Heart right ventricle (tissue), 16 donors: ENCODE measurements around the gene ACSM6. TPM values are rescaled to one million over a fixed set of nuclear protein-coding genes. Genes with fewer than 3 reads are reported as not detected.

ENCODE experiments used
- ATAC-seq, 8 donors: fragments of 200-7000 bp; cut with Tn5 transposase; one replicate each; pipeline ENCODE4 v1.9.1; 2020; ENCODE audit warnings: mild to moderate bottlenecking in 8 of 8, moderate library complexity in 8 of 8, moderate number of reproducible peaks in 1 of 8
- DNase-seq, 2 donors: peaks; one replicate each; pipeline ENCODE4 v3.0.0-alpha.2; 2020
- H3K27ac ChIP-seq, 10 donors: fragments of 200-600 bp; sonication (generic) in 2 of 10; one replicate each; pipeline versions ENCODE4 v1.5.0 to v1.8.0; 2020 to 2022; ENCODE audit warnings: mild to moderate bottlenecking in 3 of 10
- H3K27me3 ChIP-seq, 7 donors: fragments of 200-600 bp; one replicate each; pipeline ENCODE4 v1.8.0; 2021 to 2022; ENCODE audit warnings: mild to moderate bottlenecking in 2 of 7
- H3K36me3 ChIP-seq, 9 donors: fragments of 200-600 bp; sonication (generic) in 1 of 9; one replicate each; pipeline versions ENCODE4 v1.5.0 to v1.8.0; 2020 to 2022; ENCODE audit warnings: mild to moderate bottlenecking in 2 of 9
- H3K4me1 ChIP-seq, 9 donors: fragments of 200-600 bp; sonication (generic) in 1 of 9; one replicate each; pipeline versions ENCODE4 v1.5.0 to v1.8.0; 2020 to 2022; ENCODE audit warnings: mild to moderate bottlenecking in 4 of 9
- H3K4me3 ChIP-seq, 10 donors: fragments of 200-600 bp; sonication (generic) in 2 of 10; one replicate each; pipeline versions ENCODE4 v1.5.0 to v1.8.0; 2020 to 2022; ENCODE audit warnings: mild to moderate bottlenecking in 7 of 10, moderate library complexity in 2 of 10
- H3K9me3 ChIP-seq, 11 donors: fragments of 200-600 bp in 10 of 11; sonication (generic) in 2 of 11; one replicate each; pipeline versions ENCODE4 v1.5.0 to v1.8.0; 2013 to 2022; ENCODE audit warnings: mild to moderate bottlenecking in 2 of 11, control low read depth in 1 of 11, moderate library complexity in 1 of 11
- CTCF ChIP-seq, 9 donors: fragments of 200-600 bp; sonication (generic) in 2 of 9; IDR thresholded peaks; one replicate each; pipeline versions ENCODE4 v1.5.0 to v1.8.0; 2021 to 2022; ENCODE audit warnings: antibody characterized with exemption in 9 of 9, mild to moderate bottlenecking in 5 of 9, moderate library complexity in 1 of 9
- WGBS, 2 donors: extraction: QIAGEN DNeasy Blood & Tissue Kit; methylation state at CpG; one replicate each; pipeline ENCODE4 v1.1.7; 2013; ENCODE audit warnings: inconsistent platforms in 1 of 2; 5-methylcytosine and 5-hydroxymethylcytosine counted together
- intact Hi-C, 10 donors: fragments of 100-400 bp; cut with DNase I; formaldehyde crosslinking; loops; one replicate each; pipeline versions ENCODE4 v1.11.1 to v1.14.2; 2022
- polyA plus RNA-seq, 2 donors: library from polyadenylated mRNA; stranded (reverse); fragments of 200-250 nt; gene quantifications; one replicate each; pipeline ENCODE4 v1.2.3, GENCODE V29; 2013
- total RNA-seq, 10 donors: library from RNA; stranded (reverse); fragmentation: NEBNext Ultra II Directional in 3 of 10; extraction: Animal tissue kit (Norgen Biotek cat#: 25700) in 3 of 10; gene quantifications; one replicate each; pipeline versions ENCODE4 v1.2.1 to v1.2.4, GENCODE V29; 2021 to 2023
- donor health status: Arrhythmogenic right ventricular cardiomyopathy.
- donor health status: ischemic (EF 13 %, LVEDD 7.1; RV severe dilation, severe dysfunction).
- donor health status: healthy with polysubstance abuse.
- donor health status: DM: no; HTN: yes; CAD: no.
- donor health status: DM: no; HTN: no; CAD: no.
- donor health status: ischemic (EF 25% LVEDD 6.9; RV normal size, moderate dysfunction).
- donor health status: ischemic (EF 25% LVEDD 5.7; RV mildly dilated, moderate dysfunction).
- donor health status: healthy.
- donor health status: DM: yes; HTN: yes; CAD: no.
- donor health status: Ischemic cardiomyopathy.
- donor health status: ischemic (EF 35%, LVEDD 5.7; RV mildly dilated, moderate dysfunction).
- donor health status: nonischemic (EF 11% LVEDD 7.7; RV severe dilation, severe dysfunction).
- donor health status: DM: yes; HTN: yes; CAD: no.
- donor health status: PGD.
- donor health status: ischemic (EF 29% LVEDD 5.4; RV normal size, mild dysfunction).
- donor health status: nonischemic (EF 23%, LVEDD 6.1; RV moderate dilation, normal function).

Gene ACSM6
- total and polyA plus RNA-seq, 12 donors, result not detected

DNA sequence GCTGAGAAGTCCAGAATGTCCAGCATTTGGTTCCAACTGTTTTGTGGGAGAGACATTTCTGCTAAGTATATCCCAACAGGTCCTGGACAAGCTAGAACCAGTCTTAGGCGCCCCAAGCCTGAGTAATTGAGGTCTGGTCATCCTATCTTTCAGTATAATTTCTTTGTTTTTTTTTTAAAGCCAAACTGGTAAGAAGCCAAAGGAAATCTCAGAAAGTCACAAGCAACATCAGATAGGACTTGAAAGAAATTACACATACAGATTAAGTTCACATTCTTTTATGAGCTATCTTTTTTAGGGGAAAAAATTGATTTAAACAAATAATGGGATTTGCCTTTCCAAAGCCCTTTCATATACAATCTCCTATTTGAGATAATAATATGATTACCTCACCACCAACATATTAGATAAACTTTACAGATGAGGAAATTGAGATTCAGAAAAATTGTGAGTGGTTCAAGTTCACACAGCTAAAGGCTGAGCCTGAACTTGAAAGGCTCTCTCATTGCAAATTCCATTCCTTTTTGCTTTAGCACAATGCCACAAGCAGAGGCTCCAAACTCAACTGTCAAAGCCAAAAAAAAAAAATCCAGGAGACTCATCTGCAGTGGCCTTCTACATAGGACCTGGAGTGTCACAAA, 81.8 kb downstream of the ACSM6 start:
- H3K9me3 ChIP-seq, result no peaks in the 10 kb centered on the region
- peaks cover 7 to 96% (median 91%) of the 10 kb centered on the region in 9 donors for H3K4me1 ChIP-seq
- no peak for TF ChIP-seq CTCF (IDR thresholded peaks at IDR 0.05)
- peak overlapping the region; percentile 59 to 86 (median 71) for H3K27ac ChIP-seq
- WGBS, 2 donors, result 59 to 82% methylated on average over 1 of the region's 1 CpG
- DNase-seq (no peak), ATAC-seq (peak in 4 of 8 donors; percentile 22 to 30 (median 28))
- H3K27me3 ChIP-seq, result no peaks in the 10 kb centered on the region
- intact Hi-C loops, result no loop called here
- H3K36me3 ChIP-seq, result peaks cover 0 to 10% (median 6%) of the 10 kb centered on the region in 9 donors
- H3K4me3 ChIP-seq, result no peak overlapping the region

DNA sequence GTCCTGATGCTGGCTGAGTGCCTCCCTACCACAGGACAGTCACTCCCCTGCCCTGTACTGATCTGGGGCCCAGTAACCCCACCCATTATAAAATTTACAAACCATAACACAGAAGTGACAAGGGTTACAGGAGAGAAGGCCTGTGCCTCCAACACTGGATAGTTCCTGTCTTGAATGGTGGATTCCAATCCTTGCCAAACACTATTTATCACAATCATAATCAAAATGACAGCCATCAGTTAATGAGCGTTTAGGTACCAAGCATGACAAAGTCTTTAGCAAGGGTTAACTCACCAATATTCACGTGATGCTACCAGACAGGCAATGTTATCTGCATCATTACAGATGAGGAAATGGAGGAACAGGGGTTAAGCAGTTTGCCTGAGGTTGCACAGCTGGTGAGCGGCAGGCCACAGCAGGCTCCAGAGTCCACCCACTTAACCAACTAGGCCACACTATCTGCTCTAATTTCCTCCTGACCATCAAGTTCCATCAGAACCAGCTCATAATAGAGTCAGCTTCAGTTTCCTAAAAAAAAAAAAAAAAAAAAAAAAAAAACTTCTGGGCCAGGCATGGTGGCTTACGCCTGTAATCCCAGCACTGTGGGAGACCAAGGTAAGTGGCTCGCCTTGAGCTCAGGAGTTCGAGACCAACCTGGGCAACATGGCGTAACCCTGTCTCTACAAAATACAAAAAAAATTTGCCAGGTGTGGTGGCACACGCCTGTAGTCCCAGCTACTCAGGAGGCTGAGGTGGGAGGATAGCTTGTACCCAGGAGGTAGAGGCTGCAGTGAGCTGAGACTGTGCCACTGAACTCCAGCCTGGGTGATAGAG, 82.5 kb downstream of the ACSM6 start:
- intact Hi-C loops, result no loop called here
- ATAC-seq, result peak in 7 of 8 donors; percentile 14 to 53 (median 28)

DNA sequence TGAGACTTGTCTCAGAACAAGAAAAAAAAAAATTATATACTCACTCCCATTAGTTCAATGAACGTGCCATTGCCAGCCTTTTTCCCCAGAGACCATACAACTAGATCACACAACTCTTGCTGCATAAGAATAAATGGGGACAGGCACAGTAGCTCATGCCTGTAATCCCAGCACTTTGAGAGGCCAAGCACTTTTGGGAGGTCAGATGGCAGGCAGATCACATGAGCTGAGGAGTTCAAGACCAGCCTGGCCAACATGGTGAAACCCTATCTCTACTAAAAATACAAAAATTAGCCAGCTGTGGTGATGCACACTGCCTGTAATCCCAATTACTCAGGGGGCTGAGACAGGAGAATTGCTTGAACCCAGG, 83.1 kb downstream of the ACSM6 start:
- no peaks in the 10 kb centered on the region for H3K9me3 ChIP-seq
- no peak for TF ChIP-seq CTCF (IDR thresholded peaks at IDR 0.05)
- DNase-seq, result no peak
- H3K4me3 ChIP-seq, result no peak overlapping the region
- H3K27me3 ChIP-seq, result no peaks in the 10 kb centered on the region
- no peak for ATAC-seq
- peaks cover 8 to 100% (median 98%) of the 10 kb centered on the region in 9 donors for H3K4me1 ChIP-seq
- H3K36me3 ChIP-seq, result peaks cover 0 to under 1% (median 0%) of the 10 kb centered on the region in 9 donors
- intact Hi-C loops, result no loop called here
- WGBS, 2 donors, result 41 to 43% methylated on average over 1 of the region's 1 CpG
- peak overlapping the region in 9 of 10 donors; percentile 0 to 86 (median 73) for H3K27ac ChIP-seq

More for the DNA sequence above, 82.5 kb downstream of the ACSM6 start:
- peaks cover 0 to 2% (median 0%) of the 10 kb centered on the region in 9 donors for H3K36me3 ChIP-seq
- H3K27me3 ChIP-seq, result no peaks in the 10 kb centered on the region
- no peak for TF ChIP-seq CTCF (IDR thresholded peaks at IDR 0.05)
- no peaks in the 10 kb centered on the region for H3K9me3 ChIP-seq
- H3K4me3 ChIP-seq, result no peak overlapping the region
- WGBS, 2 donors, result 71 to 80% methylated on average over 8 of the region's 8 CpGs
- H3K4me1 ChIP-seq, result peaks cover 8 to 100% (median 98%) of the 10 kb centered on the region in 9 donors
- H3K27ac ChIP-seq, result peak overlapping the region; percentile 59 to 86 (median 71)
- no peak for DNase-seq

GRCh38 chr10:95277614-95278013, 83.6 kb downstream of the ACSM6 start:
- H3K27me3 ChIP-seq, result no peaks in the 10 kb centered on the region
- H3K9me3 ChIP-seq, result no peaks in the 10 kb centered on the region
- peak overlapping the region in 7 of 10 donors; percentile 51 to 86 (median 82) for H3K27ac ChIP-seq
- DNase-seq (no peak), ATAC-seq (no peak)
- 62 to 72% methylated on average over 3 of the region's 3 CpGs for WGBS, 2 donors
- peaks cover 0 to 4% (median 0%) of the 10 kb centered on the region in 9 donors for H3K36me3 ChIP-seq
- intact Hi-C loops, result no loop called here
- TF ChIP-seq CTCF (IDR thresholded peaks at IDR 0.05), result no peak
- H3K4me3 ChIP-seq, result no peak overlapping the region
- peaks cover 8 to 100% (median 95%) of the 10 kb centered on the region in 9 donors for H3K4me1 ChIP-seq

Other genes with a start within 250 kb of the ACSM6 start
- under 1 TPM in 1 of 10 donors, not detected in 9; 0.17 TPM for gene CYP2C8, start 124.7 kb upstream of the ACSM6 start, total RNA-seq
- gene CYP2C8, start 124.7 kb upstream of the ACSM6 start, polyA plus RNA-seq, result under 1 TPM; 0.07 to 0.51 TPM
- gene PDLIM1, start 96.8 kb downstream of the ACSM6 start, total RNA-seq, result 100 to 1,000 TPM; 201 to 467 (median 347) TPM
- 100 to 1,000 TPM; 152 to 247 TPM for gene PDLIM1, start 96.8 kb downstream of the ACSM6 start, polyA plus RNA-seq